ENCODE results near the gene MSANTD7.
A peak's percentile ranks its signal among the peaks of the same experiment; 100 is the strongest.

The MSANTD7 gene

GRCh38 chr10:14880229-14880628 is 42.1 kb downstream of the MSANTD7 start:
- Mint-ChIP-seq H3K27me3 (no peaks in the 10 kb centered on the region), H3K36me3 (peaks cover 16% of the 10 kb centered on the region), H3K4me1 (peaks cover 53% of the 10 kb centered on the region), H3K4me3 (peak overlapping the region; percentile 89), H3K27ac (peak overlapping the region; percentile 87), H3K9me3 (no peaks in the 10 kb centered on the region)
- CTCF ChIA-PET: interaction anchor here (2.5 kb wide), 1 partner anchor 43 kb away, joined by 10 read pairs; the partner anchor contains the start of genes CDNF, HSPA14 and MSANTD7
- no peak for DNase-seq

- CTCF ChIA-PET: no interaction called here
- no peak overlapping the region for H3K4me3 Mint-ChIP-seq
- H3K9me3 Mint-ChIP-seq: no peaks in the 10 kb centered on the region
- H3K4me1 Mint-ChIP-seq: peaks cover 34% of the 10 kb centered on the region
- peaks cover 16% of the 10 kb centered on the region for H3K36me3 Mint-ChIP-seq
- H3K27ac Mint-ChIP-seq: no peak overlapping the region
- DNase-seq: no peak
- H3K27me3 Mint-ChIP-seq: no peaks in the 10 kb centered on the region
These were observed 46.0 kb downstream of the MSANTD7 start for GRCh38 chr10:14884082-14884481.

All from activated naive CD4-positive, alpha-beta T cell treated with anti-CD3 and anti-CD28 coated beads, Interleukin-2, amount 10 ng/mL, durations not matched to agents 7 days and 5 days (primary cell).